ENCODE measurements around the gene TBL1XR1. TPM values are rescaled to one million over a fixed set of nuclear protein-coding genes. Genes with fewer than 3 reads are reported as not detected.

The TBL1XR1 gene
- total RNA-seq, 1 experiment from 2014 or later, result 180 TPM

DNA sequence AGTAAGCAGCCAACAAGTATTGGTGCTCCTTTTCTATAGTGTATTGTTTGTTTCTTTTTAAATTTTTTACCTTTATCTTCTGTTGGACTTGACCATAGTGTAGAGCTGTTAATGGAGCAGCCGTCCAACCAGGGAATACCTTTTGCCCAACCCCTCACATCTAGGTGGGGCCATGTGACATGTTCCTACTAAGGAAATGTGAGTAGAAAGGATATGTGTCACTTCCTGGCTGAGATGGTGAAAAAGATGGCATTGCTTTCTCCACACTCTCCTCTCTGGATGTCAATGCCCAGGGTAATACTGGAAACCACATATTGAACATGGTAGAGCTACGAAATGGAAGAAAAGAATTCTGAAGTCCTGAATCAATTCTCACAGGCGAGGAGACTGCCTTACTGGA, 218.8 kb downstream of the TBL1XR1 start:
- ChIA-PET CTCF (interaction anchor here (0.6 kb wide), 1 partner anchor 807 kb away, joined by 3 read pairs; no protein-coding TSS in a partner anchor), POLR2A (no interaction called here), RAD21 (ENCODE audit: low non-redundant PET in 1 of 2, low total read pairs in 2 of 2, uncharacterized antibody in 2 of 2, unreplicated experiment in 2 of 2) (no interaction called here)
- Histone ChIP-seq H3K27me3 (ENCODE audit: insufficient read depth, low read length) (no peaks in the 10 kb centered on the region), H3K9ac (ENCODE audit: low read length) (no peak overlapping the region), H4K20me1 (ENCODE audit: insufficient read depth) (no peaks in the 10 kb centered on the region), H3K4me3 (replicated peaks in 1 of 2; ENCODE audit: low read depth in 1 of 2, low read length in 2 of 2) (no peak overlapping the region), H3K4me1 (ENCODE audit: control insufficient read depth in 1 of 2, insufficient read depth in 2 of 2, low read length in 2 of 2) (no peaks in the 10 kb centered on the region; a peak in 1 of 4 replicates), H3K36me3 (ENCODE audit: control insufficient read depth in 1 of 2, insufficient read depth in 2 of 2, low read length in 2 of 2) (no peaks in the 10 kb centered on the region), H3K9me3 (ENCODE audit: control insufficient read depth in 1 of 2, insufficient read depth in 1 of 2, low read depth in 1 of 2, low read length in 2 of 2) (no peaks in the 10 kb centered on the region), H3K27ac (ENCODE audit: low read depth, low read length) (no peak overlapping the region), H3K9me2 (ENCODE audit: insufficient read depth) (no peaks in the 10 kb centered on the region), H3K79me2 (ENCODE audit: insufficient read depth, low read length) (no peaks in the 10 kb centered on the region), H3K4me2 (ENCODE audit: low read length) (no peak overlapping the region), H2AFZ (ENCODE audit: low read depth, low read length, poor library complexity, severe bottlenecking) (no peak overlapping the region)
- intact Hi-C loops (cut with micrococcal nuclease), result no loop called here
- BruUV-seq (replicated peaks), result no TSS peak
- no peak for ATAC-seq
- TF ChIP-seq EGR1 (IDR thresholded peaks at IDR 0.05; ENCODE audit: low read depth) (no peak), SIN3A (IDR thresholded peaks at IDR 0.05; ENCODE audit: low read depth) (no peak), SRF (IDR thresholded peaks at IDR 0.05; ENCODE audit: low read depth) (no peak), EZH2 (IDR thresholded peaks at IDR 0.05) (no peak)
- DNase-seq (ENCODE audit: low read depth, low spot score), result no peak

DNA sequence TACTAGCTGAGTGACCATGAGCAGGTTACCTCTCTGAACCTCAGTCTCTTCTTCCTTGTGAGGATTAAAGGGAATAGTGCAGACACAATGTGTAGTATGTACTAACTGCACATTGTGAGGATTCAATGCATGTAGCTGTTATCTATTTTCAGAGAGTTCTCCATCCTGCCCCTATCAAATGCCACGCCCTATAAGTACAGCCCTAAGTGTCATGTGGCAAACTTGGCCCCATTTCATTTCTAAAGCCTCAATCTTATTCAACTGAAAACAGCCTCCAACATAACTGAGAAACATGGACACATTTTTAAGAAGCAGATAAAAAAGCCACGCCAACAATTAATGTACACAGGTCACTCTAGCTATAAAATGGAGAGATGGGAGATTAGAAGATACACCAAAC, 220.0 kb downstream of the TBL1XR1 start:
- Histone ChIP-seq H3K36me3 (ENCODE audit: control insufficient read depth in 1 of 2, insufficient read depth in 2 of 2, low read length in 2 of 2) (no peaks in the 10 kb centered on the region), H3K4me3 (replicated peaks in 1 of 2; ENCODE audit: low read depth in 1 of 2, low read length in 2 of 2) (no peak overlapping the region), H4K20me1 (ENCODE audit: insufficient read depth) (no peaks in the 10 kb centered on the region), H3K9ac (ENCODE audit: low read length) (no peak overlapping the region), H3K27me3 (ENCODE audit: insufficient read depth, low read length) (no peaks in the 10 kb centered on the region), H3K4me1 (ENCODE audit: control insufficient read depth in 1 of 2, insufficient read depth in 2 of 2, low read length in 2 of 2) (no peaks in the 10 kb centered on the region; a peak in 1 of 4 replicates), H2AFZ (ENCODE audit: low read depth, low read length, poor library complexity, severe bottlenecking) (no peak overlapping the region), H3K27ac (ENCODE audit: low read depth, low read length) (no peak overlapping the region), H3K9me3 (ENCODE audit: control insufficient read depth in 1 of 2, insufficient read depth in 1 of 2, low read depth in 1 of 2, low read length in 2 of 2) (no peaks in the 10 kb centered on the region), H3K9me2 (ENCODE audit: insufficient read depth) (no peaks in the 10 kb centered on the region), H3K79me2 (ENCODE audit: insufficient read depth, low read length) (no peaks in the 10 kb centered on the region), H3K4me2 (ENCODE audit: low read length) (no peak overlapping the region)
- DNase-seq (ENCODE audit: low read depth, low spot score), result no peak
- ChIA-PET POLR2A (no interaction called here), RAD21 (ENCODE audit: low non-redundant PET in 1 of 2, low total read pairs in 2 of 2, uncharacterized antibody in 2 of 2, unreplicated experiment in 2 of 2) (no interaction called here), CTCF (no interaction called here)
- no peak for ATAC-seq
- TF ChIP-seq, protein P1, sequence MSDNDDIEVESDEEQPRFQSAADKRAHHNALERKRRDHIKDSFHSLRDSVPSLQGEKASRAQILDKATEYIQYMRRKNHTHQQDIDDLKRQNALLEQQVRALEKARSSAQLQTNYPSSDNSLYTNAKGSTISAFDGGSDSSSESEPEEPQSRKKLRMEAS (IDR thresholded peaks at IDR 0.05), result no peak
- TF ChIP-seq RAD21 (IDR thresholded peaks at IDR 0.05; ENCODE audit: low read depth) (no peak), SP1 (IDR thresholded peaks at IDR 0.05; ENCODE audit: low read depth) (no peak), CEBPB (IDR thresholded peaks at IDR 0.05; ENCODE audit: low read depth) (no peak), ELF1 (IDR thresholded peaks at IDR 0.05; ENCODE audit: borderline replicate concordance, low read depth) (no peak), FOSL1 (IDR thresholded peaks at IDR 0.05; ENCODE audit: low read depth) (no peak), POLR2AphosphoS5 (IDR thresholded peaks at IDR 0.05; ENCODE audit: low read depth, low read length) (no peak), YY1 (IDR thresholded peaks at IDR 0.05; ENCODE audit: extremely low read depth, insufficient replicate concordance, low read depth, low read length) (no peak)
- no TSS peak for BruUV-seq (replicated peaks)
- intact Hi-C loops (cut with micrococcal nuclease), result no loop called here

All from HCT116 (cell line).